H1 (cell line): ENCODE measurements around the gene RREB1. TPM values are rescaled to one million over a fixed set of nuclear protein-coding genes. Genes with fewer than 3 reads are reported as not detected.

Experiments
- CTCF ChIA-PET: fragments of 300-600 bp; sonication (Branson Sonifier 250); formaldehyde crosslinking; loops from one replicate; lab custom pipeline; 2021; ENCODE audit not compliant: partially characterized antibody; lab: Charles Lee
- POLR2A ChIA-PET: fragments of 300-600 bp; sonication (Branson Sonifier 250); formaldehyde crosslinking; loops from one replicate; lab custom pipeline; 2021; ENCODE audit warnings: inconsistent platforms; ENCODE audit not compliant: partially characterized antibody; lab: Charles Lee
- DNase-seq, 2 experiments: peaks; one replicate each; pipeline versions ENCODE4 v3.0.0 to v3.0.0-alpha.2; 2010 to 2022; ENCODE audit warnings: low spot score in 2 of 2, low read depth in 1 of 2, mixed read lengths in 1 of 2
- FAIRE-seq: peaks from 2 replicates; lab custom pipeline; 2011; peaks lifted over from hg19 to GRCh38; lab: Jason Lieb, UNC
- H2AFZ ChIP-seq: 2 replicates; pipeline ENCODE4 v1.8.1; 2012; ENCODE audit warnings: low read length, inconsistent platforms
- H2AK5ac ChIP-seq: 2 replicates; pipeline ENCODE4 v1.6.1; 2013; ENCODE audit warnings: low read depth, low read length
- H2BK120ac ChIP-seq: replicated peaks from 2 replicates; pipeline ENCODE3; 2013; ENCODE audit warnings: low read depth, low read length, inconsistent platforms
- H2BK12ac ChIP-seq: 2 replicates; pipeline ENCODE4 v1.6.1; 2013; ENCODE audit warnings: low read depth, low read length
- H2BK15ac ChIP-seq: 2 replicates; pipeline ENCODE4 v1.6.1; 2013; ENCODE audit warnings: low read length
- H2BK20ac ChIP-seq: 2 replicates; pipeline ENCODE4 v1.6.1; 2013; ENCODE audit warnings: low read length
- H2BK5ac ChIP-seq: 2 replicates; pipeline ENCODE4 v1.6.1; 2013; ENCODE audit warnings: low read depth, low read length
- H3K14ac ChIP-seq: 2 replicates; pipeline ENCODE4 v1.6.1; 2013; ENCODE audit warnings: inconsistent platforms; ENCODE audit not compliant: insufficient read length
- H3K18ac ChIP-seq: 2 replicates; pipeline ENCODE4 v1.6.1; 2013; ENCODE audit warnings: low read length; ENCODE audit errors: extremely low read depth
- H3K23ac ChIP-seq: 2 replicates; pipeline ENCODE4 v1.6.1; 2013; ENCODE audit warnings: inconsistent platforms; ENCODE audit not compliant: insufficient read length
- H3K23me2 ChIP-seq: 2 replicates; pipeline ENCODE4 v1.6.1; 2013; ENCODE audit warnings: low read depth, low read length
- H3K27ac ChIP-seq: 2 replicates; pipeline ENCODE4 v1.6.1; 2011; ENCODE audit warnings: low read depth, low read length, inconsistent platforms
- H3K27me3 ChIP-seq, 4 experiments: replicated peaks in 1 of 4; 1 replicate in 1 of 4; 2 replicates in 3 of 4; pipeline versions ENCODE4 v1.6.1 to v1.8.1; 2011 to 2013; ENCODE audit warnings: low read length in 3 of 4, mild to moderate bottlenecking in 3 of 4, inconsistent platforms in 2 of 4, mixed read lengths in 2 of 4, moderate library complexity in 1 of 4; ENCODE audit not compliant: control insufficient read depth in 3 of 4, insufficient read depth in 3 of 4; ENCODE audit errors: extremely low read depth in 1 of 4
- H3K36me3 ChIP-seq, 4 experiments: 2 replicates each; pipeline versions ENCODE4 v1.6.1 to v1.8.1; 2011 to 2013; ENCODE audit warnings: mild to moderate bottlenecking in 4 of 4, low read length in 3 of 4, moderate library complexity in 2 of 4, control low read depth in 1 of 4, inconsistent platforms in 1 of 4; ENCODE audit not compliant: insufficient read depth in 4 of 4, control insufficient read depth in 2 of 4
- H3K4ac ChIP-seq: replicated peaks from 2 replicates; pipeline ENCODE3; 2013; ENCODE audit warnings: low read length, low read depth, mixed read lengths, inconsistent platforms; ENCODE audit not compliant: insufficient read length
- H3K4me1 ChIP-seq, 4 experiments: replicated peaks in 1 of 4; 1 replicate in 1 of 4; 2 replicates in 3 of 4; pipeline versions ENCODE4 v1.6.1 to v1.8.1; 2011 to 2013; ENCODE audit warnings: low read length in 3 of 4, inconsistent platforms in 2 of 4, mixed read lengths in 1 of 4; ENCODE audit not compliant: insufficient read depth in 4 of 4, control insufficient read depth in 3 of 4
- H3K4me2 ChIP-seq, 2 experiments: 2 replicates each; pipeline versions ENCODE4 v1.6.1 to v1.8.1; 2011 to 2013; ENCODE audit warnings: low read depth in 2 of 2, low read length in 2 of 2, control low read depth in 1 of 2, inconsistent platforms in 1 of 2, mild to moderate bottlenecking in 1 of 2; ENCODE audit not compliant: insufficient read depth in 1 of 2
- H3K4me3 ChIP-seq, 4 experiments: fragments of 200-600, 300-600 bp in 1 of 4; sonication (generic), shearing (Covaris generic), sonication (Bioruptor Twin) in 1 of 4; 2 replicates each; pipeline versions ENCODE4 v1.5.1 to v1.8.1; 2011 to 2016; ENCODE audit warnings: low read length in 4 of 4, low read depth in 3 of 4, control low read depth in 2 of 4, inconsistent platforms in 2 of 4, mild to moderate bottlenecking in 2 of 4, mixed read lengths in 1 of 4, moderate library complexity in 1 of 4; ENCODE audit not compliant: insufficient read depth in 2 of 4; ENCODE audit errors: extremely low read depth in 1 of 4
- H3K56ac ChIP-seq: replicated peaks from 2 replicates; pipeline ENCODE3; 2013; ENCODE audit warnings: low read depth, mild to moderate bottlenecking, mixed read lengths, low read length, inconsistent platforms; ENCODE audit not compliant: insufficient read length
- H3K79me1 ChIP-seq: 2 replicates; pipeline ENCODE4 v1.6.1; 2013; ENCODE audit warnings: low read depth, low read length, control low read depth
- H3K79me2 ChIP-seq, 2 experiments: 2 replicates each; pipeline versions ENCODE4 v1.6.1 to v1.8.1; 2012 to 2013; ENCODE audit warnings: low read length in 2 of 2, mild to moderate bottlenecking in 2 of 2, inconsistent platforms in 1 of 2; ENCODE audit not compliant: insufficient read depth in 2 of 2, control insufficient read depth in 1 of 2
- H3K9ac ChIP-seq, 4 experiments: replicated peaks in 1 of 4; 1 replicate in 1 of 4; 2 replicates in 3 of 4; pipeline versions ENCODE4 v1.6.1 to v1.8.1; 2011 to 2013; ENCODE audit warnings: low read depth in 3 of 4, low read length in 3 of 4, control low read depth in 2 of 4, mild to moderate bottlenecking in 2 of 4, moderate library complexity in 2 of 4, inconsistent platforms in 1 of 4; ENCODE audit errors: extremely low read depth in 1 of 4
- H3K9me3 ChIP-seq, 2 experiments: 2 replicates each; pipeline versions ENCODE4 v1.6.1 to v1.8.1; 2012 to 2013; ENCODE audit warnings: mild to moderate bottlenecking in 2 of 2, moderate library complexity in 2 of 2, control low read depth in 1 of 2, inconsistent platforms in 1 of 2, low read depth in 1 of 2, low read length in 1 of 2, mixed read lengths in 1 of 2; ENCODE audit not compliant: insufficient read depth in 2 of 2
- H4K20me1 ChIP-seq, 2 experiments: replicated peaks in 1 of 2; 2 replicates each; pipeline versions ENCODE3 to v1.8.1; 2011 to 2013; ENCODE audit warnings: inconsistent platforms in 2 of 2, low read length in 2 of 2, mild to moderate bottlenecking in 1 of 2; ENCODE audit not compliant: insufficient read depth in 2 of 2, control insufficient read depth in 1 of 2
- H4K5ac ChIP-seq: 2 replicates; pipeline ENCODE4 v1.6.1; 2013; ENCODE audit warnings: low read length, low read depth, mixed read lengths, inconsistent platforms; ENCODE audit not compliant: insufficient read length
- H4K8ac ChIP-seq: 2 replicates; pipeline ENCODE4 v1.8.0; 2013; ENCODE audit warnings: mild to moderate bottlenecking, moderate library complexity, low read length, inconsistent platforms; ENCODE audit not compliant: insufficient read depth; ENCODE audit errors: extremely low read depth
- H4K91ac ChIP-seq: replicated peaks from 2 replicates; pipeline ENCODE3; 2013; ENCODE audit warnings: low read length, mixed read lengths, inconsistent platforms; ENCODE audit not compliant: insufficient read length
- CHD2 ChIP-seq: IDR thresholded peaks from 2 replicates; pipeline ENCODE4 v1.6.1; 2012; ENCODE audit warnings: low read length, improper control_type of control experiment
- KDM1A ChIP-seq: fragments of 200-600, 300-600 bp; sonication (generic); IDR thresholded peaks from 2 replicates; pipeline ENCODE4 v1.7.1; 2016; ENCODE audit warnings: mild to moderate bottlenecking, low read length, borderline replicate concordance
- POU5F1 ChIP-seq: IDR thresholded peaks from 2 replicates; pipeline ENCODE4 v1.6.1; 2011; ENCODE audit warnings: low read depth, mild to moderate bottlenecking, low read length, moderate library complexity
- TAF7 ChIP-seq: optimal IDR thresholded peaks from 2 replicates; pipeline ENCODE3; 2011; ENCODE audit warnings: low read depth, mild to moderate bottlenecking, inconsistent platforms, low read length, moderate library complexity, borderline replicate concordance
- WGBS, 2 experiments: shearing (Covaris generic) in 1 of 2; methylation state at CpG; one replicate each; pipeline versions ENCODE4 v1.1.6 to v1.1.7; 2013 to 2015; ENCODE audit warnings: low lambda C conversion rate in 2 of 2, mixed read lengths in 2 of 2, inconsistent platforms in 1 of 2, low coverage in 1 of 2, missing lambda C conversion rate in 1 of 2; ENCODE audit not compliant: insufficient replicate concordance in 2 of 2, insufficient coverage in 1 of 2, insufficient read length in 1 of 2; ENCODE audit errors: extremely low coverage in 1 of 2, missing lambda C conversion rate in 1 of 2; 5-methylcytosine and 5-hydroxymethylcytosine counted together
- polyA plus RNA-seq, 7 experiments: library from polyadenylated mRNA; depleted of rRNA in 3 of 7; stranded (reverse) in 5 of 7; unstranded in 2 of 7; fragments of >200 nt in 5 of 7; fragments of 200-250 nt in 2 of 7; gene quantifications; 1 replicate in 5 of 7; 2 replicates in 1 of 7; 4 replicates in 1 of 7; pipeline versions ENCODE4 v1.2.1 to v1.2.3, GENCODE V29; 2011 to 2013; ENCODE audit warnings: missing spikeins in 2 of 7, mixed read lengths in 2 of 7
- total RNA-seq: library from RNA; stranded (reverse); fragmentation: NEBNext Ultra II Directional; extraction: Animal tissue kit (Norgen Biotek cat#: 25700); gene quantifications from 2 replicates; pipeline ENCODE4 v1.2.1, GENCODE V29; 2021

RREB1 gene
- total and polyA plus RNA-seq, 2 of the 8 experiments (the other 6 are each of a cell fraction or from before 2014, with no cell fraction given), result 3.9 to 34.7 TPM

DNA sequence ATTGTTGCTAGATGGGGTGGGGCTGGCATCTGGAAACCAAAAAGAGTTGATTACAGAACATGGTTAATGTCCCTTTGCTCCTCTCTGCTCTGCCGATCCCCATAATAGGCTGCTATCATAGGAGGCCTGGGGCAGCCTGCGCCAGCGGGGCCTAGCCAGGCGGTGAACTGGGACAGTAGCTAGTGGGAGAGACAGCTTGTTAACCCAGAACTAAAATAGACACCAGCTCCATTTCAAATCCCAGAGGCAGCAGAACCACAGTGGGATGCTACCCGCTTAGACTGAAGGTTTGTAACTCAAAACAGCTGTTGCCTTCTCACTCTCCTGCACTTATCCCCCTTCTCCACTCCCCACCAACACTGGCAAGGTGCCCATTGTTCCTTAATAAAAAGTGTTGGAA is 106.7 kb downstream of the RREB1 start:
- H3K4me3 ChIP-seq, result no peak overlapping the region
- H3K4me1 ChIP-seq, result peaks cover 0 to 4% (median 2%) of the 10 kb centered on the region in 4 experiments; a peak in 1 of 7 replicates
- CTCF ChIA-PET, result interaction anchor here (0.9 to 1.3 kb wide), 3 partner anchors 11 to 455 kb away, joined by 3 read pairs; no protein-coding TSS in a partner anchor
- no peak overlapping the region for H3K14ac ChIP-seq
- H4K8ac ChIP-seq, result no peak overlapping the region
- H3K56ac ChIP-seq, result no peak overlapping the region
- H3K79me1 ChIP-seq, result no peaks in the 10 kb centered on the region
- no peaks in the 10 kb centered on the region for H3K79me2 ChIP-seq
- H3K9me3 ChIP-seq, result no peaks in the 10 kb centered on the region
- peaks cover 3 to 20% (median 8%) of the 10 kb centered on the region in 4 experiments; a peak in 6 of 8 replicates for H3K36me3 ChIP-seq
- no peak overlapping the region for H2BK20ac ChIP-seq
- H4K20me1 ChIP-seq, result no peaks in the 10 kb centered on the region
- no peak overlapping the region for H3K9ac ChIP-seq
- TF ChIP-seq KDM1A (no peak), POU5F1 (no peak), TAF7 (no peak), CHD2 (no peak)
- TF ChIP-seq, all 59 proteins: peak for 0
- POLR2A ChIA-PET, result interaction anchor here (0.7 to 1.3 kb wide), 3 partner anchors 9 to 56 kb away, joined by 3 to 4 read pairs (median 3); no protein-coding TSS in a partner anchor
- no peaks in the 10 kb centered on the region; the same call in 1 of the 2 replicates for H3K23me2 ChIP-seq
- H3K4ac ChIP-seq, result no peak overlapping the region
- 91% methylated on average over 5 of the region's 5 CpGs; no CpG with 5 or more reads in 1 of the 2 experiments for WGBS, 2 experiments
- no peak overlapping the region for H2AK5ac ChIP-seq
- H2BK5ac ChIP-seq, result no peak overlapping the region
- FAIRE-seq (no peak), DNase-seq (no peak)
- no peak overlapping the region for H2BK15ac ChIP-seq
- H2AFZ ChIP-seq, result no peak overlapping the region
- no peak overlapping the region for H2BK12ac ChIP-seq
- no peaks in the 10 kb centered on the region for H3K27me3 ChIP-seq
- H4K91ac ChIP-seq, result no peak overlapping the region
- H2BK120ac ChIP-seq, result no peak overlapping the region
- H4K5ac ChIP-seq, result no peak overlapping the region
- no peak overlapping the region for H3K23ac ChIP-seq
- H3K4me2 ChIP-seq, result no peak overlapping the region
- H3K18ac ChIP-seq, result no peak overlapping the region
- no peak overlapping the region for H3K27ac ChIP-seq
